Transverse colon (tissue), 3 donors: ENCODE data around the gene STOX2.

Experiments used
- POLR2A ChIP-seq: fragments of 450-650 bp; IDR thresholded peaks from one replicate; pipeline ENCODE4 v1.6.1; 2016; ENCODE audit warnings: antibody characterized with exemption, mild to moderate bottlenecking, moderate library complexity
- TF ChIP-seq, protein P1 (sequence below), 5 experiments: fragments of 200-600 bp in 3 of 5; fragments of 450-650 bp in 2 of 5; sonication (generic) in 3 of 5; IDR thresholded peaks; 1 replicate in 2 of 5; 2 replicates in 3 of 5; pipeline ENCODE4 v1.5.1; 2016 to 2017; ENCODE audit warnings: antibody characterized with exemption in 5 of 5, inconsistent platforms in 3 of 5, mild to moderate bottlenecking in 2 of 5, moderate library complexity in 1 of 5

DNA sequence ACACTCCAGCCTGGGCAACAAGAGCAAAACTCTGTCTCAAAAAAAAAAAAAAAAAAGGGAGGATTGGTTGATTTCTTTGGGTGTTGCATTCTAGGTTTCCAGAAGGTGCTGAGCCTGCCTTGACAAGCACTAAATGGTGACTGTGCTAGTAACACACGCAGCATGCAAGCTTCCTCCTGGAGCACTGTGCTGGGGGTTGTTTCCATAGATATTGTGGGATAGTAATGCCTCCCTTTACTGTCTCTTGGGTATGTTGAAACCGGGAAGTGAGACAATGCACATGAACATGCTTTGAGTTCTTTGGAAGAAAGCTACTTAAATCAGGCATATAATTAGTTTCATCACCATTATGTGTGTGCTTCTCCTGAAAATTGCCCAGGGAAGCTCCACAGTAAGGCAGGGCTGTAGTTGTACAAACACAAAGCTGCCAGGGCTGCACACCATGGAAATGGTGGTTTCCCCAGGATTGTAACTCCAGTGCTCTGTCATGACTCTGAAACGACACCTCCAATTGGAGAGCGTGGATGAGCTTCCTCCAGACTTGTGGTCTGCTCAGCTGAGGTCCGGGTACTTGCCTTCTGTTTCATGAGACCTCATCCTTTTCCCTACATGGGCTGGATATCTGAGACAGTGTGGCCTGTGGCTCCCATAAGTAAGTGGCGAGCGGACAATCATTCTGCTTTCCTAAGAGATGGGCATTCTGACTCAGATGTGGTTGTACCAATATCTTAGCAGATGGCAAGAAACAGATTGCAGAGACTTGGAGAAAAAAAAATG lies 31.5 kb upstream of the STOX2 start:
- TF ChIP-seq, protein P1, sequence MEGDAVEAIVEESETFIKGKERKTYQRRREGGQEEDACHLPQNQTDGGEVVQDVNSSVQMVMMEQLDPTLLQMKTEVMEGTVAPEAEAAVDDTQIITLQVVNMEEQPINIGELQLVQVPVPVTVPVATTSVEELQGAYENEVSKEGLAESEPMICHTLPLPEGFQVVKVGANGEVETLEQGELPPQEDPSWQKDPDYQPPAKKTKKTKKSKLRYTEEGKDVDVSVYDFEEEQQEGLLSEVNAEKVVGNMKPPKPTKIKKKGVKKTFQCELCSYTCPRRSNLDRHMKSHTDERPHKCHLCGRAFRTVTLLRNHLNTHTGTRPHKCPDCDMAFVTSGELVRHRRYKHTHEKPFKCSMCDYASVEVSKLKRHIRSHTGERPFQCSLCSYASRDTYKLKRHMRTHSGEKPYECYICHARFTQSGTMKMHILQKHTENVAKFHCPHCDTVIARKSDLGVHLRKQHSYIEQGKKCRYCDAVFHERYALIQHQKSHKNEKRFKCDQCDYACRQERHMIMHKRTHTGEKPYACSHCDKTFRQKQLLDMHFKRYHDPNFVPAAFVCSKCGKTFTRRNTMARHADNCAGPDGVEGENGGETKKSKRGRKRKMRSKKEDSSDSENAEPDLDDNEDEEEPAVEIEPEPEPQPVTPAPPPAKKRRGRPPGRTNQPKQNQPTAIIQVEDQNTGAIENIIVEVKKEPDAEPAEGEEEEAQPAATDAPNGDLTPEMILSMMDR (IDR thresholded peaks at IDR 0.05) = no peak
- TF ChIP-seq POLR2A = no peak
